Right ventricle myocardium superior (tissue), 1 donor: ENCODE measurements around the gene SCAPER. TPM values are rescaled to one million over a fixed set of nuclear protein-coding genes. Genes with fewer than 3 reads are reported as not detected.
"Not testable (repeated sequence)": the region's sequence is repeated elsewhere in the genome, so short reads cannot be mapped to it uniquely, and the experiment has no call there.

Experiments used
- ATAC-seq: fragments of 200-7000 bp; cut with Tn5 transposase; one replicate; pipeline ENCODE4 v1.9.1; 2020; ENCODE audit warnings: mild to moderate bottlenecking; ENCODE audit not compliant: poor library complexity
- DNase-seq: peaks from one replicate; pipeline ENCODE4 v3.0.0-alpha.2; 2020
- intact Hi-C: fragments of 100-400 bp; cut with DNase I; formaldehyde crosslinking; loops from one replicate; pipeline ENCODE4 v1.11.2; 2022
- total RNA-seq: library from RNA; stranded (reverse); fragmentation: NEBNext Ultra II Directional; extraction: Animal tissue kit (Norgen Biotek cat#: 25700); gene quantifications from one replicate; pipeline ENCODE4 v1.2.1, GENCODE V29; 2021
- donor health status: DM: no; HTN: yes; CAD: no; lungs with severe emphysema.

SCAPER gene
- total RNA-seq, 1 donor from 2014 or later, result 47.8 TPM

DNA sequence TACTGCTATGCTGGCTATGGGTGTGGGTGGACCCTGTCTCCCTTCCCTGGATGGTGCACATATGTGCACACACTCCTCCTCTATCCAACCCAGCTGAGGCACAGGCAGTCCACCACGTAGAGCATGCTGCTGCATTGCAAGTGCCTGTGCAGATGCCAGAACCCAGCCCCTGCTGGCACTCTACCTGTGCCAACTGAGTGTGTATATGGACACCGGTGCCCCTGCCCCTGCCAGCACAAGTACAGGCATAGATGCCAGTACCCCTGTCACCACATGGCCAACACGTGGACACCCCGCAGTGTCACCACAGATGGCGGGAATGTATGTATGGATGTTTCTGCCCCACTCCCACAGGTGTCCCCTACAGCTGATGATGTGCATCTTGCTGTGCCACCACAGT, 352.0 kb downstream of the SCAPER start:
- ATAC-seq, result no peak
- DNase-seq, result no peak
- intact Hi-C loops, result no loop called here

DNA sequence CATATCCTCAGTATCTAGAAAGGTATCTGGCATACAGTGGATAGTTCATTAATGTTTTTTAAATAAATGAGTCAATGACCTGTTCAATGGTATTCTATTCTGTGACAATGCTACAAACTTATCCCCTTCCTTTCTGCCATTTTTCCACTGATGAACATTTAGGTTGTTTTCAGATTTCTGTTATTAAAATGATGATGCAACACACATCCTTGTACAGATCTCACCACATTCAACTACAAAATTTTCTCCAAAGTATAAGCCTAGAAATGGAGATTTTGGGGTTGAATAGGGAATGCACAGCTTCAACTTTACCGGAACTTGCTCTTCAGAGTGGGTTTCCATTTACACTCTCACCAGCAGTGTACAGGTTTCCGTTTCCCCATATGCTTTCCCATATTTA, 358.3 kb downstream of the SCAPER start:
- intact Hi-C loops, result no loop called here
- DNase-seq (no peak), ATAC-seq (no peak)

DNA sequence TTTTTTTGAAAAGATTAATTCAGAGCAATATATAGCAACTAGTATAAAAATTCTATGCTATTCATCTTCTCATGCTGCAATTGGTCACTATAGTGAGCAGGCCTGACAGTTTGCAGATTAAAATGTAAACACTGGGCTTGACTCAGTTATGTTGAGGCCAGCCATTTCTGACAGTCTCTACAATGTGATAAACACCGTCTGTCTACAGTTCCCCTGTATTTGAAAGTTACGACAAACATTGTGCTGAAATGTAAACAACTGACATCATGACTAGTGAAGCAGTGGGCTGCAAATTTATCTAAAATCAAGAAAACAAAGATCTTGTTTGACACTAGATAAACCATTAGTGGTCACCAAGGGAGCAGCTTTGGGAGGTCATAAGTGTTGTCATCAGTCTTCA, 371.1 kb downstream of the SCAPER start:
- ATAC-seq, result no peak
- DNase-seq, result no peak
- intact Hi-C loops, result no loop called here

DNA sequence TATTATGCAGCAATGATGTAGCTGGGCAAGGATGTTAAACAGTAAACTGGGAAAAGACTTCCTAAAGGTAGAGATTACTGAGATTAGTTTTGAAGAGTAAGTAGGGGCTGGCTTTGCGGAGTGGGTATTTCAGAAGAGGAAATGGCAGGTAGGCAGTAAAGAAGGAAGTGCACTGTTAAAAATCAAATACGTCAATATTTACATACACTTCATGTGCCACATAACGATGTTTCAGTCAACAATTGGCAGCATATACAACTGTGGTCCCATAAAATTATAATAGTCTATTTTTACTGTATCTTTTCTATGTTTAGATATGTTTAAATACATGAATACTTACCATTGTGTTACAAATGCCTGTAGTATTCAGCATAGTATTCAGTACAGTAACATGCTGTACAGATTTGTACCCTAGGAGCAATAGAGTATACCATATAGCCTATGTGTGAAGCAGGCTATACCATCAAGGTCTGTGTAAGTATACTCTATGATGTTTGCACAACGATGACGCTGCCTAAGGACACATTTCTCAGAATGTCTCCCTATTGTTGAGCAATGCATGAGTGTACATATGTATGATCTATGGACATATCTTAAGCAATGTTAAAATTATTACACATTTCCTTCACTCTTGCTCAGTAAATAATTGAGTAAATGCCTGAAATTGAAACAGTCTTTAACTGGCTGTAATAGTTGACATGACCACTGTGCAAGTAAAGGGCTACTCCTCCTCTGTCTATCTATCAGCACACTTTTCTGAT, 371.9 kb downstream of the SCAPER start:
- DNase-seq, result no peak
- intact Hi-C loops, result no loop called here
- no peak for ATAC-seq

DNA sequence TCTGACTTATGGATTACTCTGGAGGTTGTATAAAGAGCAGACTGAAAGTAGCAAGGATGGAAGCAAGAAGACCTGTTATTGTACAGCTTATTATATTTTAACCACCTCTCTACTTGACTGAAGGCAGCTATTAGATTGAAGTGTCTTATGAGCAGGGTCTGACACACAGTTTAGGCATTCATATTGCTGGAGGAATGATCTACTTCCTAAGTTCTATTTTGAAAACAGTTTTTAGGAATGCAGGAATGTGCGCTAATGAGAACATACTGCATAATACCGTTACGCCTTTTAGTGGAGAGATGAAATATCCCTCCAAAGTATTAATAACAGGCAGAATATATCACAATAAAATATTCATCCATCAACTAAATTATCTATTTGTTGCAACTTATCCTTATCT, 375.2 kb downstream of the SCAPER start:
- intact Hi-C loops, result no loop called here
- ATAC-seq (no peak), DNase-seq (no peak)

DNA sequence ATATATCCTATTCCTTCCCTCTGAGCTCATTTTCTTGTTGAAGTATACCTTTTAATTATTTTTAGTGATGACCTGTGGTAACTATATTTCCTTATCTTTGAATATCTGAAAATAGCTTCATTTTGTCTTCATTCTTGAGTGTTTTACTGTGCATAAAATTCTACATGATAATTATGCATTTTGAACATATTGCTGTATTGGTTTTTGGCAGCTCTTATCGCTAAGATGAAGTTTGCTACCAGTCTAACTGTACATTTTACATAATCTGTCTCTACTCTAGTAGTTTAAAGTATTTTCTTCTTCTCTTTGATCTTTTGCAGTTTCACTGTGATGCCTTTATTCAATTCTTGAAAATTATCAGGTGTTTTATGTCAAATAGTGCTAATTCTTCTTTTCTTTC, 379.0 kb downstream of the SCAPER start:
- no peak for DNase-seq
- no peak for ATAC-seq
- intact Hi-C loops, result no loop called here

DNA sequence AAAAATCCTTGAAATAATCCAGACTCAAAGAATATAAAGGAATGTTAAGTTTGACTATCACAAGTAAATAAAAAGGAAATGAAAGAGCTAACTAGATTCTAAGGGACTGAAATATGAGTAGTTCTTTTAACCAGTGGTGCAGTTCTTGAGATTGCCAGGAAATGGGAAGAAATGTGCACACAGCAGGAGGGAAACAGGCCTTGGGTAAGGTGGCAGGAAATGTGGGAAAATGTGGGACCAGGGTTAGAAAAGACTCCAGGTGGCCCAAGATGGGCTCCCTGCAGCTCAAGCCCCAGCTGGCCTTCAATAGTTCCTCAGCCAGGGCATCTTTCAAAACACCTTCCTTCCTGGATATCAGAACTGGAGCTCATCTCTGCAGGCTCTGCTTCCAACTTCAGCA, 387.2 kb downstream of the SCAPER start:
- intact Hi-C loops, result no loop called here
- DNase-seq (no peak), ATAC-seq (no peak)

DNA sequence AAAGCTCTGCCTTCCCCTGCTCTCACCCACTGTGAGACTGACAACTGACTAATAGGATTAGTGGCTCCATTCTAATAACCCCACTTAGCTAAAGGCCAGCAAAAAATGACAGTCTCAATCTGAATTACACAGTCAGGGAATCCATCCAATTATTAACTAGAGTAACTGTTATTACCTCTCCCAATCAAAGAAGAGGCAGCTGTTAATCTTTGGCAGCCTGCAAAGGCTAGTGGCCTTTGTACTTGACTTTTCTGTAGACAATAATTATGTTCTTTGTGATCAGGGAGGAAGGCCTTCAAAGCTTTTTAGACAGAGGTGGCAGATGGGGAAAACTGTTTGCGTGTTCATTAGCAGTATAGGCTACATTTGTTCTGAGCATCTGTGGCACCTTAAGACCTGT, 390.9 kb downstream of the SCAPER start:
- intact Hi-C loops, result no loop called here
- ATAC-seq, result no peak
- no peak for DNase-seq

DNA sequence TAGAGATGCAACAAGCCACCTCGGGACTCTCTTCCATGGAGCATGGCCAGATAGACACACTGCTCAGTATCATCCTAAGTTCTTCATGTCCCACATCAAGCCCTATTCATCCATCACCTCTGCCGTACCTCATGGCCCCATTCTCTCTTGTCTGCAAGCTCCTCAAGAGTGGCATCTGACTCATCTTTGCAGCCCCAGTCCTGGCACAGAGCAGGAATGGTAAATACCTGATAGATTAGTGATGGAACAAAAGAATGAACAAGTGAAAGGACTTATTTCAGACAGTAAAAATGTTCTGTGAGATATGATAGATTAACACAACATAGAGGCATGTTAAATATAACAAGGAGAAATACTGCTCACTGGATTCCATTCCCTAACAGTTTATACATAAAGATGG, 392.2 kb downstream of the SCAPER start:
- ATAC-seq (no peak), DNase-seq (no peak)
- intact Hi-C loops, result no loop called here

DNA sequence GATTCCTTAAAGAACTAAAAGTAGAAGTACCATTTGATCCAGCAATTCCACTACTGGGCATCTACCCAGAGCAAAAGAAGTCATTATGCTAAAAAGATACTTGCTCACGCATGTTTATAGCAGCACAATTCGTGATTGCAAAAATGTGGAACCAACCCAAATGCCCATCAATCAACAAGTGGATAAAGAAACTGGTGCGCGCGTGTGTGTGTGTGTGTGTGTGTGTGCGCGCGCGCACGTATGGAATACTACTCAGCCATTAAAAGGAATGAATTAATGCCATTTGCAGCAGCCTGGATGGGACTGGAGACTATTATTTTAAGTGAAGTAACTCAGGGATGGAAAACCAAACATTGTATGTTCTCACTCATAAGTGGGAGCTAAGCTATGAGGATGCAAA, 394.5 kb downstream of the SCAPER start:
- DNase-seq, ATAC-seq, intact Hi-C loops: not testable (repeated sequence)

DNA sequence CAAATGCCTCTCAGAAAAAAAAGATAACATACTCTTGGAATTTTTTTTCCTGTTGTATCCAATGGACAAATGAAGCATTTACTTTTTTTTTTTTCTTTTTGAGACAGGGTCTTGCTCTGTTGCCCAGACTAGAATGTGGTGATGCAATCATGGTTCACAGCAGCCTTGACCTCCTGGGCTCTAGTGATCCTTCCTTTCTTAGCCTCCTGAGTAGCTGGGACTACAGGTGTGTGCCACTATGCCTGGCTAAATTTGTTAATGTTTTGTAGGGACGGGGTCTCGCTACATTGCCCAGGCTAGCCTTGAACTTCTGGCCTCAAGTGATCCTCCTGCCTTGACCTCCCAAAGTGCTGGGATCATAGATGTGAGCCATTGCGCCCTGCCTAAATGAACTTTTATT, 401.3 kb downstream of the SCAPER start:
- intact Hi-C loops, result no loop called here

DNA sequence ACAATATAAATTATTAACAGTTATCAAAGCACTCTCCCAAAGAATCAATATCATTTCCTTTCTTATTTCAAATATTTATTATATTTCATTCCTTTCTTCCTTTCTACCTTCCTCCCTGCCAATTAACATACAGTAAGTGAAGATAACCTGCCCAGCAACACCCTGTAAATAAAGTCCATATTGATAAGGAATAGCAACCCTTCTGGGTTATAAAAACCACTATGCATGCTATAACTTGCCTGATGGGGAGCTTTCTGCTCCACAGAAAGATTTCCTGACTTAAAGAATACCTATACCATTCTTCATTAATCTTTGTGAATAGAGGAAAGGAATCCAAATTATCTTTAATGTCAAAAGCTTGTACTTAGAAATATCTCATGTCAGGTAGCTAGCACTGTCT, 402.0 kb downstream of the SCAPER start:
- intact Hi-C loops, result no loop called here
- DNase-seq, result no peak
- no peak for ATAC-seq

More for the DNA sequence above, 401.3 kb downstream of the SCAPER start:
- DNase-seq (no peak), ATAC-seq (no peak)

DNA sequence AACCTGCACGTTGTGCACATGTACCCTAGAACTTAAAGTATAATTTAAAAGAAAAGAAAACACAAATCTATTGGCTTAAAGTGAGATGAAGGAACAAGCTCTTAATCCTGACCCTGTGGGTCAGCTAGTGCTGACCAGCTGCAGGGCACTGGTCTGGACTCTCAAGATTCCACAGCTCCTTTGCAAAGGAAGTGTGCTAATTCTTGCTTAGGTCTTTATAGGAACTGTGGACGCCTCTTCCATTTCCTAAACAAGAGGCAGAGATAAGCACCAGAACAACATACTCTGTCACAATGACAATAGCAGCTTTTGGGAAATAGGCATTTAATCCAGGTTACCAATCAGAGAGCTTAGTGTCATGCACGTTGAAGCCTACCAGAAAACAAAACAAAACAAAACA, 402.5 kb downstream of the SCAPER start:
- DNase-seq (no peak), ATAC-seq (no peak)
- intact Hi-C loops, result no loop called here

DNA sequence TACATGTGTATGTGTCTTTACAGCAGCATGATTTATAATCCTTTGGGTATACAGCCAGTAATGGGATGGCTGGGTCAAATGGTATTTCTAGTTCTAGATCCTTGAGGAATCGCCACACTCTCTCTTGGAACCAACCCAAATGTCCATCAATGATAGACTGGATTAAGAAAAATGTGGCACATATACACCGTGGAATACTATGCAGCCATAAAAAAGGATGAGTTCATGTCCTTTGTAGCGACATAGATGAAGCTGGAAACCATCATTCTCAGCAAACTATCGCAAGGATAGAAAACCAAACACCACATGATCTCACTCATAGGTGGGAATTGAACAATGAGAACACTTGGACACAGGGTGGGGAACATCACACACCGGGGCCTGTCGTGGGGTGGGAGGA, 403.0 kb downstream of the SCAPER start:
- ATAC-seq, intact Hi-C loops, DNase-seq: not testable (repeated sequence)

DNA sequence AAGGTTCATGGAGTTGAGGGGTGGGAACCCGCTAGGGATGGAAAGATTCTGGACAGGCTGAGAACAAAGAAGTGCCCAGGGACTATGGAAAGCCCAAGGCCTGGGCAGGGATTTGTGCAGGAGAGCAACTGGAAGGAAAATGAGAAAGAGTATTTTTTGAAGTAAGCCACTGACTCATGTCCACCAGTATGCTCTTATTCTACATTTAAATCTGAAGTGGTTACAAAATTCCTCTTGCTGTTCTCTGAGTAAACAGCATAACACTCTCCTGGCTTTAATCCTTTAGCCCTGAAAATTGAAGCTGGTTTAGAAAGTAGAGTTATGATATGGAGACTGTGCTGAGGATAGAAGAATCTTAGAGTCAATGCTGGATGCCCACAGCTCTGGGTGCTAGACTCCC, 403.4 kb downstream of the SCAPER start:
- no peak for ATAC-seq
- no peak for DNase-seq
- intact Hi-C loops, result no loop called here

DNA sequence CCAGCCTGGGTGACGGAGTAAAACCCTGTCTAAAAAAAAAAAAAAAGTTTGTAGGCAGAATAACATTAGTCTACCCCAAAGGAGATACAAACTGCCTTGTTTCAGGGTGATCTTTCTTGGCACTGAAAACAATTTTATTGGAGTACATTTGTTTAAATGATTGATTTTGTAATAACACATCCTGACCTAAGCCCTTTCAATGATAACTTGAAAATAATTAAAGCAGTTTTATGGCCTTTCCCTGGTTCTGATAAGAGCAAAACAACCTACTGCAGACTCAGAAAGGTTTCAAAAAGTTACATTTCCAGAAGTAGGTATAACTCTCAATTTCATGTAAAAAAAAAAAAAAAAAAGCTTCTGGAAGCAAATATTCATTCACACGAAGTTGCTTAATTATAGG, 404.1 kb downstream of the SCAPER start:
- DNase-seq (no peak), ATAC-seq (no peak)
- intact Hi-C loops, result no loop called here

DNA sequence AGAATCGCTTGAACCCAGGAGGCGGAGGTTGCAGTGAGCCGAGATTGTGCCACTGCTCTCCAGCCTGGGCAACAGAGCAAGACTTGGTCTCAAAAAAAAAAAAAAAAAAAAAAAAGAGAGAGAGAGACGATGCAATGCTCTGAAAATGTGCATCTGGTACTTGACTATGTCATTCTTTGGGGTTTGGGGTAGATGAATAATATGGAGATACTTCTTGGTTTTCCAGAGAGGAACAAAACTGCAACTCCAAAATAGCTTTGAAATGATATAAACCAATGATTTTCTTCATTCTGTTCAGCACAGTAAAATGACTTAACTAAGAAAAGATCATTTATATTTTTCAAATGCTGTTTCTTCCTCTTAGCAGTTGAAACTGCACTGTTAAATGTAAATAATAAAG, 409.7 kb downstream of the SCAPER start:
- no peak for DNase-seq
- intact Hi-C loops, result no loop called here
- ATAC-seq, result no peak

DNA sequence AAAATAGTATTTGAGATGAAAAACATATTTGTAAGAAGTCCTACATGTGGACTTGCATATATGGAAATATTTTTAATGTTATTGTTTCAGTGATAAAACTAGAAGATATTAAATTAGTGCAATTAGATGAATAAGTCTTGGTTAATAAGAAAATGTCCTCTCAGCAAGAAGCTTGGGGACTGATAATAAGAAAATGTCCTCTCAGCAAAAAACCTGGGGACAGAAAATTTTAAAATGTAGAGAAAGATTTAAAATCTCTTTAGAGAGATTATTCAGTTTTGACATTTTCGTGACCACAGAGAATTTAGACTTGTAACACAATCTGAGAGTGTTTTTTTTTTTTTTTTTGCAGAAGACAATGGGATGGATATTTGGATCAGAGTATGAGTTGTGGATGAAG, 412.6 kb downstream of the SCAPER start:
- ATAC-seq, result no peak
- intact Hi-C loops, result no loop called here
- DNase-seq, result no peak

DNA sequence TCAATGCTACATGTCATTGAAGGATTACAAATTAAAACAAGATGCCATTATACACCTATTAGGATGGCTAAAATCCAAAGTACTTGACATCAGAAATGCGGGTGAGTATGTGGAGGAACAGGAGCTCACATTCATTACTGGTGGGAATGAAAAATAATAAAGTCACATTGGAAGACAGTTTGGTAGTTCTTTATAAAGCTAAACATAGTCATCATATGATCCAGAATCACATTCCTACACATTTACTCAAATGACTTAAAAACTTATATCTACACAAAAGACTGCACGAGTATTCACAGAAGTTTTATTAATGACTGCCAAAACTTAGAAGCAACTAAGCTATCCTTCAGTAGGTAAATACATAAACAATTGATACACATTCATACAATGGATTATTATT, 421.4 kb downstream of the SCAPER start:
- intact Hi-C loops, result no loop called here
- DNase-seq, result no peak
- ATAC-seq, result no peak

DNA sequence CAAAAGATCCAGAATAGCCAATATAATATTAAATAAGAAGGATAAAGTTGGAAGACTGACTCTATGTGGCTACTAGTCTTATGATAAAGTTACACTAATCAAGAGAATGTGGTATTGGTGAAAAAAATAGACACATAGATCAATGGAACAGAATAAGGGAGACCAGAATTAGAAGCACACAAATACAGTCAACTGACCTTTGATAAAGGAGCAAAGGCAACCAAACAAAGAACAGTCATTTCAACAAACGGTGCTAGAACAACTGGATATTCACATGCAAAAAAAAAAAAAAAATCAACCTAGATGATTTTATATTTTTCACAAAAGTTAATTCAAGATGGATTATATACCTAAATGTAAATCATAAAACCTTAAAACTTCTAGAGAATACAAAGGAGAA, 422.1 kb downstream of the SCAPER start:
- no peak for ATAC-seq
- intact Hi-C loops, result no loop called here
- DNase-seq, result no peak

DNA sequence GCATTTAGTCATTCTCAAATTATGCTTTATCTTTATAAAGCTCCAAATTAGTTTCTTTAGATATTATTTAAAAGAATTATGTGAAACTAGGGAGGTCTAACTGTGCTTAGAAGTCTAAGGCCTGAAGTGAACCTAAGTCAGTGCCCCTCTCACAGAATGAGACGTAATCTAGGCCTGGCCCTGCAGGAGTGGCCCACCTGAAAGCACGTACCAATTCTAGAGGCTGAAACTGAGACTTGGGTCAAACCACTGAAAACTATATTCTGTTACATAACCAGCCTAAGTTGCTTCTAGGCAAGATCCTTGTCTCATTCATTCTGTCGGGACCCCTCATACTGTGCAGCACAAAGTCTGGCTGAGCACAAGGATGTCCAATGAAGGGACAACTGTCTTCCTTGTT, 424.9 kb downstream of the SCAPER start:
- no peak for DNase-seq
- no peak for ATAC-seq
- intact Hi-C loops, result no loop called here
